Suprapubic skin (tissue), 4 donors: ENCODE data around the gene SOCS1. TPM values are rescaled to one million over a fixed set of nuclear protein-coding genes. Genes with fewer than 3 reads are reported as not detected.

Source experiments
- DNase-seq, 2 donors: peaks; one replicate each; pipeline ENCODE4 v3.0.0-alpha.2; 2019; ENCODE audit warnings: low spot score in 2 of 2
- H3K27ac ChIP-seq: fragments of 200-600 bp; sonication (generic); one replicate; pipeline ENCODE4 v1.5.1; 2019
- H3K27me3 ChIP-seq: fragments of 200-600 bp; sonication (generic); one replicate; pipeline ENCODE4 v1.5.1; 2019
- H3K36me3 ChIP-seq: fragments of 200-600 bp; sonication (generic); one replicate; pipeline ENCODE4 v1.5.1; 2019
- H3K4me1 ChIP-seq: fragments of 200-600 bp; sonication (generic); one replicate; pipeline ENCODE4 v1.5.1; 2019
- H3K4me3 ChIP-seq: fragments of 200-600 bp; sonication (generic); one replicate; pipeline ENCODE4 v1.5.1; 2019; ENCODE audit warnings: mild to moderate bottlenecking
- H3K9me3 ChIP-seq: fragments of 200-600 bp; sonication (generic); one replicate; pipeline ENCODE4 v1.5.1; 2019
- EP300 ChIP-seq: sonication (generic); formaldehyde crosslinking; IDR thresholded peaks from one replicate; pipeline ENCODE4 v1.6.1; 2017; ENCODE audit warnings: antibody characterized with exemption
- POLR2A ChIP-seq, 2 donors: fragments of 450-650 bp; IDR thresholded peaks; one replicate each; pipeline ENCODE4 v1.6.1; 2017; ENCODE audit warnings: antibody characterized with exemption in 2 of 2, mild to moderate bottlenecking in 2 of 2, moderate library complexity in 2 of 2
- POLR2AphosphoS5 ChIP-seq, 3 donors: sonication (generic); formaldehyde crosslinking; IDR thresholded peaks; one replicate each; pipeline ENCODE4 v1.6.1; 2017; ENCODE audit warnings: antibody characterized with exemption in 3 of 3
- WGBS: methylation state at CpG from one replicate; pipeline ENCODE4 v1.1.5; 2018; 5-methylcytosine and 5-hydroxymethylcytosine counted together
- total RNA-seq, 4 donors: library from RNA; depleted of rRNA; stranded (reverse); fragments of >200 nt; gene quantifications; one replicate each; pipeline ENCODE4 v1.1.0, GENCODE V29; 2016
- TF ChIP-seq, protein P1 (sequence below), 2 donors: fragments of 200-600 bp in 1 of 2; fragments of 450-650 bp in 1 of 2; sonication (generic) in 1 of 2; IDR thresholded peaks; one replicate each; pipeline ENCODE4 v1.5.1; 2016 to 2019; ENCODE audit warnings: antibody characterized with exemption in 2 of 2, mild to moderate bottlenecking in 1 of 2, moderate library complexity in 1 of 2

Gene SOCS1
- total RNA-seq, 4 donors from 2014 or later: 3.9 to 15.4 (median 7.5) TPM

DNA sequence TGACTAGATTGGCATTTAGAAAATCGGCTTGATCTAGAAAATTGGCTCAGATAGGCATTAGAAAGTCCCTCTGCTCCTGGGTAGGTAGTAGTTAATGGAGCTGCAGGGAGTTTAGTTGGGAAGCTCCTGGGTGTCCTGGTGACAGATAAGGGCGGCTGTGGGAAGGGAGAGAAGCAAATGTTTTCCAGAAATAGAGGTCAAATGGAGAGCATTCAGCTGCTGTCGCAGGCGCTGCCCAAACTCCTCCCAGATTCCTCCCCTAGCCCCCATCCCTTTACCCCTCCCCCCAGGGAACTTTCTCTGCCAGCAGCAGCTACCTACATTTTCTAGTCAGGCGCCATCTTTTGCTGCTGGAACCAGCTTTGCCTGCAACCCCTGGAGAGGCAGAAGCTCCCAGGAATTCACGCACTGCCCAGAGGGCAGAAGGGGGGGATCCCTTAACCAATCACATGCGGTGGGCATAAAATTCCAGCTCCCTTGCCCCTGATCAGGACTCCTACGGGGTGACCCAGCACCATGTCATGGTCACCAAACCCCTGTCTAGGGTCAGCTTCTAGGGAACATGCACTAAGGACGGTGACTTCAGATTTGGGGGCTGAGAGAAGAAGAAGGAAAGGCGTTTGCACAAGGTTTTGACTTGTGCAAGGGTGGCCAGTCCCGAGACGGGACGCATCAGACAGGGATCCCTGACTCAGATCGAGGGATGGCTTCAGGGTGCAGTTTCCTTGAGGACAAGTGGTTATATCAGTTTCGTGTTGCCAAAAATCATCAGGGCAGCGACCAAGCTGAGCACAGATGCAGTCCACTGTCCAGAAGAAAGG, 43.8 kb downstream of the SOCS1 start:
- DNase-seq: no peak
- Histone ChIP-seq H3K9me3 (no peaks in the 10 kb centered on the region), H3K4me1 (peaks cover 3% of the 10 kb centered on the region), H3K36me3 (no peaks in the 10 kb centered on the region), H3K4me3 (no peak overlapping the region), H3K27me3 (peaks cover 26% of the 10 kb centered on the region), H3K27ac (no peak overlapping the region)
- WGBS: 42% methylated on average over 16 of the region's 16 CpGs
- TF ChIP-seq, protein P1, sequence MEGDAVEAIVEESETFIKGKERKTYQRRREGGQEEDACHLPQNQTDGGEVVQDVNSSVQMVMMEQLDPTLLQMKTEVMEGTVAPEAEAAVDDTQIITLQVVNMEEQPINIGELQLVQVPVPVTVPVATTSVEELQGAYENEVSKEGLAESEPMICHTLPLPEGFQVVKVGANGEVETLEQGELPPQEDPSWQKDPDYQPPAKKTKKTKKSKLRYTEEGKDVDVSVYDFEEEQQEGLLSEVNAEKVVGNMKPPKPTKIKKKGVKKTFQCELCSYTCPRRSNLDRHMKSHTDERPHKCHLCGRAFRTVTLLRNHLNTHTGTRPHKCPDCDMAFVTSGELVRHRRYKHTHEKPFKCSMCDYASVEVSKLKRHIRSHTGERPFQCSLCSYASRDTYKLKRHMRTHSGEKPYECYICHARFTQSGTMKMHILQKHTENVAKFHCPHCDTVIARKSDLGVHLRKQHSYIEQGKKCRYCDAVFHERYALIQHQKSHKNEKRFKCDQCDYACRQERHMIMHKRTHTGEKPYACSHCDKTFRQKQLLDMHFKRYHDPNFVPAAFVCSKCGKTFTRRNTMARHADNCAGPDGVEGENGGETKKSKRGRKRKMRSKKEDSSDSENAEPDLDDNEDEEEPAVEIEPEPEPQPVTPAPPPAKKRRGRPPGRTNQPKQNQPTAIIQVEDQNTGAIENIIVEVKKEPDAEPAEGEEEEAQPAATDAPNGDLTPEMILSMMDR (IDR thresholded peaks at IDR 0.05): no peak
- TF ChIP-seq POLR2AphosphoS5 (IDR thresholded peaks at IDR 0.05) (no peak), POLR2A (IDR thresholded peaks at IDR 0.05) (no peak), EP300 (no peak)

DNA sequence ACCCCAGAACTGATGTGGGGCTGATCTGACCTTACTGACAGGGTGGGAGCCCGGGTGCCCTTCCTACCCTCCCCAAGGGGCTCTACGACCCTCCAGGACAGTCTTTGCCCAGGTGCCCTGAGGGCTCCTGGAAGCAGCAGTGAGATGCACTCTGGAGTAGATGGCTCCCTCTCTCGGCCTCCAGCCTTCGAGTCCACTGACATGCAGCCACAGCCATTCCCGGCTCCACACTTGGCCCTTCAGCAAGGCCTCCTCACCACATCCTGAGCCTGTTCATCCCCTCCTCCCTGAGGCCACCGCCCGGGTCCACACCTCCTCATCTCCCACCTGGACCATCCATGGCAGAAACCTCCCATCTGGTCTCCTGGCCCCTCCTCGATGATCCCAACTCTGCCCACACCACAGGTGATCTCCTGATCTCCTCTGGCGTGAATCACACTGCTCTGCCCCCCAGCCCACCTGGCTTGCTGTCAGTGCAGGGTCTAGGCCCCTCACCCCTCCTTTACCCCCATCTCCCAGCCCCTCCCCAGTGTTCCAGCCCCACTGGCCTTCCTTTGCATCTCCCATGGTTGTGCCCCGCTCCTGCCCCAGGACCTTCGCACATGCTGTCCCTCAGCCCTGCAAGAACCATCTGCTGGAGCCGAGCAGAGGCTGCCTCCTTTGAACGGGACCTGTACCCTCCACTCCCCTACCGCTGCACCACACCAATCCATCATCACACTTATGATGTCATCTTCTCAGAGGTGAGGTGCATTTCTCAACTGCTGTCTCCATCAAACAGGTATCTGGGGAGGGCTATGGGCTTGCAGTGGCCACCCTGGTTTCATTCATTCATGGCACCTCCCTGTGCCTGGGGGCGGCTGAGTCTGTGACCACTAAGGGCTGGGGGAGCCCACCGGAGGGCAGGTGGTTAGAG, 44.7 kb downstream of the SOCS1 start:
- Histone ChIP-seq H3K27ac (no peak overlapping the region), H3K4me3 (no peak overlapping the region), H3K4me1 (peaks cover 7% of the 10 kb centered on the region), H3K9me3 (no peaks in the 10 kb centered on the region), H3K36me3 (no peaks in the 10 kb centered on the region), H3K27me3 (peaks cover 26% of the 10 kb centered on the region)
- 74% methylated on average over 16 of the region's 16 CpGs for WGBS
- TF ChIP-seq EP300 (no peak), POLR2AphosphoS5 (IDR thresholded peaks at IDR 0.05) (no peak), POLR2A (IDR thresholded peaks at IDR 0.05) (no peak)
- TF ChIP-seq, protein P1 (IDR thresholded peaks at IDR 0.05): no peak
- DNase-seq: no peak

DNA sequence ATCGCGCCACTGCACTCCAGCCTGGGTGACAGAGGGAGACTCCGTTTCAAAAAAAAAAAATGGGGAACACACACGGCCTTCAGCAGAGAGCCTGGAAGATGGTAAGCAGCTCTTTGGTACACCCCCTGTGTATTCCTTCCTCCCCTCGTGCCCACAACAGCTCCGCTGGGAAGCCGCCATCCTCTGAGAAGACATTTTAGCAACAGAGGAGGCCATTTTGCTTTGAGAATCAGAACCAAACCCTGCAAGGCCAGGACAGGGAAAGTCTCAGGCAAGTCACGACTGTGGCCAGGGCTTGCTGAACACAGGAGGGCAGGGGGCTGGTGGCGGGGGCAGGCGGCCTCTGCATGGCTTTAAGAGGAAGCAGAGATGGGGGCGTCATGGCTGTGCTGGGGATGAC, 45.7 kb downstream of the SOCS1 start:
- Histone ChIP-seq H3K4me3 (no peak overlapping the region), H3K36me3 (no peaks in the 10 kb centered on the region), H3K27ac (no peak overlapping the region), H3K4me1 (peaks cover 10% of the 10 kb centered on the region), H3K27me3 (peaks cover 26% of the 10 kb centered on the region), H3K9me3 (no peaks in the 10 kb centered on the region)
- DNase-seq: no peak
- TF ChIP-seq POLR2AphosphoS5 (IDR thresholded peaks at IDR 0.05) (no peak), POLR2A (IDR thresholded peaks at IDR 0.05) (no peak), EP300 (no peak)
- TF ChIP-seq, protein P1 (IDR thresholded peaks at IDR 0.05): no peak
- 91% methylated on average over 10 of the region's 11 CpGs for WGBS

DNA sequence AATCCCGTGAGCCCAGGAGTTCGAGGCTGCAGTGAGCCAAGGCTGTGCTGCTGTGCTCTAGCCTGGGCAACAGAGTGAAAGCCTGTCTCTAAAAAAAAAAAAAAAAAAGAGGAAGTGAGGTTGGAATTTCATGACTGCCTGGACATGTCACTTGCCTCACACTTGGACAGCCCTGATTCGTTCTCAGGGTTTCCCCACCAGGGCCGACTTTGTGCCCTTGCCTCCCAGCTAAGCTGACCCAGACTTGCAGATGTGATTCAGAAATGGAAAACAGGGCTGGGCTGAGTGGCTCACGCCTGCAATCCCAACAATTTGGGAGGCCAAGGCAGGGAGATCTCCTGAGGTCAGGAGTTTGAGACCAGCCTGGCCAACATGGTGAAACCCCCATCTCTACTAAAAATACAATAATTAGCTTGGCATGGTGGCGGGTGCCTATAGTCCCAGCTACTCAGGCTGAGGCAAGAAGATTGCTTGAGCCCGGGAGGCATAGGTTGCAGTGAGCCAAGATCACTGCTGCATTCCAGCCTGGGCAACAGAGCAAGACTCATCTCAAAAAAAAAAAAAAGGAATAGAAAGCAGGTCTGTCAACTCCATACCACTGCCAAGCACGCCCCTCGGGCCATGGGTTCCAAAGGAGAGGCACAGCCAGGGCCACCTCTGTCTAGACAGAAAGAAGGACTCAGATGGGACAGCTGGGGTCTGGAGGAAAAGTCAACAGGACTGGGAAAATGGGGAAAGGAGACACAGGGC, 46.9 kb downstream of the SOCS1 start:
- no peak for DNase-seq
- 41% methylated on average over 9 of the region's 9 CpGs for WGBS

More for the DNA sequence above, 46.9 kb downstream of the SOCS1 start:
- H3K27ac ChIP-seq: no peak overlapping the region
- TF ChIP-seq EP300 (no peak), POLR2AphosphoS5 (IDR thresholded peaks at IDR 0.05) (no peak), POLR2A (IDR thresholded peaks at IDR 0.05) (no peak)
- TF ChIP-seq, protein P1 (IDR thresholded peaks at IDR 0.05): no peak
- H3K4me1 ChIP-seq: peaks cover 10% of the 10 kb centered on the region
- no peaks in the 10 kb centered on the region for H3K9me3 ChIP-seq
- no peaks in the 10 kb centered on the region for H3K36me3 ChIP-seq
- peaks cover 26% of the 10 kb centered on the region for H3K27me3 ChIP-seq
- H3K4me3 ChIP-seq: no peak overlapping the region
